Keratinocyte (primary cell): ENCODE data around the gene GSTCD. TPM values are rescaled to one million over a fixed set of nuclear protein-coding genes. Genes with fewer than 3 reads are reported as not detected.

Source experiments
- DNase-seq: peaks from one replicate; pipeline ENCODE4 v3.0.0-alpha.2; 2011; ENCODE audit warnings: low read depth, missing footprints, low spot score
- FAIRE-seq: peaks from 2 replicates; lab custom pipeline; 2011; peaks lifted over from hg19 to GRCh38; lab: Jason Lieb, UNC
- H2AFZ ChIP-seq: 2 replicates; pipeline ENCODE4 v1.6.0; 2012; ENCODE audit warnings: low read length, control low read depth, inconsistent platforms; ENCODE audit not compliant: control insufficient read depth
- H3K27ac ChIP-seq: 2 replicates; pipeline ENCODE4 v1.5.1; 2011; ENCODE audit warnings: low read length; ENCODE audit not compliant: control insufficient read depth, insufficient read depth
- H3K27me3 ChIP-seq: 3 replicates; pipeline ENCODE4 v1.6.0; 2011; ENCODE audit warnings: low read length; ENCODE audit not compliant: control insufficient read depth, insufficient read depth; ENCODE audit errors: extremely low read depth
- H3K36me3 ChIP-seq, 2 experiments: 2 replicates in 1 of 2; 3 replicates in 1 of 2; pipeline ENCODE4 v1.5.1; 2011; ENCODE audit warnings: low read length in 2 of 2, mild to moderate bottlenecking in 1 of 2; ENCODE audit not compliant: control insufficient read depth in 2 of 2, insufficient read depth in 2 of 2; ENCODE audit errors: extremely low read depth in 1 of 2
- H3K4me1 ChIP-seq: 3 replicates; pipeline ENCODE4 v1.5.1; 2011; ENCODE audit warnings: low read length; ENCODE audit not compliant: control insufficient read depth, insufficient read depth; ENCODE audit errors: extremely low read depth
- H3K4me2 ChIP-seq: 3 replicates; pipeline ENCODE4 v1.6.0; 2011; ENCODE audit warnings: low read depth, low read length; ENCODE audit not compliant: control insufficient read depth, insufficient read depth; ENCODE audit errors: extremely low read depth
- H3K4me3 ChIP-seq, 3 experiments: fragments of 200-600 bp in 1 of 3; sonication (generic) in 1 of 3; 2 replicates in 2 of 3; 3 replicates in 1 of 3; pipeline ENCODE4 v1.5.1; 2011 to 2016; ENCODE audit warnings: low read length in 3 of 3, mild to moderate bottlenecking in 3 of 3, control low read depth in 2 of 3, inconsistent platforms in 1 of 3, low read depth in 1 of 3, mixed read lengths in 1 of 3, mixed run types in 1 of 3, moderate library complexity in 1 of 3; ENCODE audit not compliant: control insufficient read depth in 2 of 3, insufficient read depth in 2 of 3; ENCODE audit errors: extremely low read depth in 1 of 3
- H3K79me2 ChIP-seq: 2 replicates; pipeline ENCODE4 v1.6.0; 2012; ENCODE audit warnings: low read length; ENCODE audit not compliant: control insufficient read depth, insufficient read depth
- H3K9ac ChIP-seq: 3 replicates; pipeline ENCODE4 v1.6.0; 2011; ENCODE audit warnings: low read length; ENCODE audit not compliant: control insufficient read depth, insufficient read depth; ENCODE audit errors: extremely low read depth
- H3K9me1 ChIP-seq: 3 replicates; pipeline ENCODE4 v1.6.0; 2011; ENCODE audit warnings: low read length; ENCODE audit not compliant: control insufficient read depth, insufficient read depth; ENCODE audit errors: extremely low read depth
- H3K9me3 ChIP-seq: 2 replicates; pipeline ENCODE4 v1.5.1; 2012; ENCODE audit warnings: low read depth, low read length; ENCODE audit not compliant: control insufficient read depth
- H4K20me1 ChIP-seq: 3 replicates; pipeline ENCODE4 v1.6.0; 2011; ENCODE audit warnings: low read length; ENCODE audit not compliant: control insufficient read depth, insufficient read depth; ENCODE audit errors: extremely low read depth
- EZH2 ChIP-seq: IDR thresholded peaks from one replicate; pipeline ENCODE4 v1.6.1; 2012; ENCODE audit warnings: inconsistent platforms, mild to moderate bottlenecking, low read length, moderate library complexity
- dilution Hi-C: fragments of 300-500 bp; cut with MboI; formaldehyde crosslinking; loops from one replicate; pipeline ENCODE4 v1.7.0; 2020; ENCODE audit warnings: low sequenced_read_pairs; ENCODE audit not compliant: extremely low pct_ligation_motif_present
- polyA plus RNA-seq, 5 experiments: library from polyadenylated mRNA; depleted of rRNA in 3 of 5; stranded (reverse) in 3 of 5; stranded (forward) in 1 of 5; unstranded in 1 of 5; fragments of >200 nt; gene quantifications; 1 replicate in 1 of 5; 2 replicates in 3 of 5; 3 replicates in 1 of 5; pipeline versions ENCODE4 v1.2.1 to v1.2.3, GENCODE V29; 2011 to 2012; ENCODE audit warnings: missing spikeins in 2 of 5, low read depth in 1 of 5, low replicate concordance in 1 of 5
- TF ChIP-seq, protein P1 (sequence below), 3 experiments: IDR thresholded peaks in 1 of 3; conservative IDR thresholded peaks in 1 of 3; optimal IDR thresholded peaks in 1 of 3; 2 replicates in 2 of 3; 3 replicates in 1 of 3; pipeline versions ENCODE3 to v1.5.1; 2011; ENCODE audit warnings: low read length in 3 of 3, mild to moderate bottlenecking in 3 of 3, moderate library complexity in 2 of 3, control low read depth in 1 of 3, inconsistent platforms in 1 of 3; ENCODE audit not compliant: insufficient read depth in 2 of 3; ENCODE audit errors: extremely low read depth in 1 of 3

The GSTCD gene
- polyA plus RNA-seq, 1 donor (not counting 4 experiments of a cell fraction or from before 2014, with no cell fraction given) = 23.2 TPM

DNA sequence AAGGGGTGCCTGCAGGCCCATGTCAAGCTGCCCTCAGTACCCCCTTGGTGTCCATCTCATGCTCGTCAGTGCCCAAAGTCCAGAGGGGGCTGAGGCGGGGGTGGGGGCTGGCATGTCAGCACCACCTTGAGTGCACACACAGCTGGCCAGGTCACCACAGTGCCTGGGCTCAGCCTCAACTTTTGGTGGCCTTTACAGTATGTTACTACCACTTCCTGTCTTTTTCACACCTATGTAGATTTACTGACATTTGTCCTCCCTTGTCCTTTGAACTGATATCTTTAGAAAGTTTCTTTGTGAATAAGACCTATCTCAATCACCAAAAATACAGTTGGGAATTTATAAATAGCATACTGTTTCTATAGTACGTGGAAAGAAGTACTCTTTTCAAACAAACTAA is 128.0 kb downstream of the GSTCD start:
- TF ChIP-seq EZH2 = no peak
- TF ChIP-seq, protein P1, sequence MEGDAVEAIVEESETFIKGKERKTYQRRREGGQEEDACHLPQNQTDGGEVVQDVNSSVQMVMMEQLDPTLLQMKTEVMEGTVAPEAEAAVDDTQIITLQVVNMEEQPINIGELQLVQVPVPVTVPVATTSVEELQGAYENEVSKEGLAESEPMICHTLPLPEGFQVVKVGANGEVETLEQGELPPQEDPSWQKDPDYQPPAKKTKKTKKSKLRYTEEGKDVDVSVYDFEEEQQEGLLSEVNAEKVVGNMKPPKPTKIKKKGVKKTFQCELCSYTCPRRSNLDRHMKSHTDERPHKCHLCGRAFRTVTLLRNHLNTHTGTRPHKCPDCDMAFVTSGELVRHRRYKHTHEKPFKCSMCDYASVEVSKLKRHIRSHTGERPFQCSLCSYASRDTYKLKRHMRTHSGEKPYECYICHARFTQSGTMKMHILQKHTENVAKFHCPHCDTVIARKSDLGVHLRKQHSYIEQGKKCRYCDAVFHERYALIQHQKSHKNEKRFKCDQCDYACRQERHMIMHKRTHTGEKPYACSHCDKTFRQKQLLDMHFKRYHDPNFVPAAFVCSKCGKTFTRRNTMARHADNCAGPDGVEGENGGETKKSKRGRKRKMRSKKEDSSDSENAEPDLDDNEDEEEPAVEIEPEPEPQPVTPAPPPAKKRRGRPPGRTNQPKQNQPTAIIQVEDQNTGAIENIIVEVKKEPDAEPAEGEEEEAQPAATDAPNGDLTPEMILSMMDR (optimal IDR thresholded peaks at IDR 0.05 in 1 of 3, IDR thresholded peaks at IDR 0.05 in 1 of 3, conservative IDR thresholded peaks at IDR 0.05 in 1 of 3; ENCODE audit: extremely low read depth in 1 of 3, insufficient read depth in 2 of 3, low read length in 3 of 3) = no peak
- H3K79me2 ChIP-seq = no peaks in the 10 kb centered on the region
- no peaks in the 10 kb centered on the region for H3K27me3 ChIP-seq
- no peak for FAIRE-seq
- no peaks in the 10 kb centered on the region for H3K9me3 ChIP-seq
- DNase-seq = no peak
- H3K9ac ChIP-seq = no peak overlapping the region
- H3K4me2 ChIP-seq = no peak overlapping the region
- H4K20me1 ChIP-seq = no peaks in the 10 kb centered on the region
- dilution Hi-C loops = no loop called here
- no peaks in the 10 kb centered on the region for H3K4me1 ChIP-seq
- H3K9me1 ChIP-seq = no peaks in the 10 kb centered on the region
- H3K36me3 ChIP-seq = peaks cover 0 to 5% of the 10 kb centered on the region in 2 experiments
- no peak overlapping the region for H2AFZ ChIP-seq
- no peak overlapping the region for H3K27ac ChIP-seq
- H3K4me3 ChIP-seq = no peak overlapping the region

DNA sequence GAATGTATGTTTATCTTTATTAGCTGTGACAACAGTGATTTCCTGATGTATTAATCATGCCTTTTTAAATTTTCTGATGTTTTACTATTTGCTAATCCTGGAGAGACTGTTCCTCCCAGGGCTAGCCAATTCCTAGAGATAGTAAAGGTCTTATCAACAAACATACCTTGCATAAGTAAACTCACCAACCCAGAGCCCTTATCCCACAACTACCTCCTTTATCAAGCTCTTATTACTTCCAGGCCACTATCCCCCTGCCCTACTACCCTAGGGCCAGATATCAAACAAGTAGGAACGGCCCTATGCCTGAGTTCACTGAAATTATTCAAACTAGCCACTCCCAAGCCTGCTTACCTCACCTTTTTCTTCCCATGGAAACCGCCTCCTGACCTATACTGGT is 128.5 kb downstream of the GSTCD start:
- H3K79me2 ChIP-seq = no peaks in the 10 kb centered on the region
- TF ChIP-seq, protein P1 (optimal IDR thresholded peaks at IDR 0.05 in 1 of 3, IDR thresholded peaks at IDR 0.05 in 1 of 3, conservative IDR thresholded peaks at IDR 0.05 in 1 of 3; ENCODE audit: extremely low read depth in 1 of 3, insufficient read depth in 2 of 3, low read length in 3 of 3) = no peak
- no peak for TF ChIP-seq EZH2
- no peaks in the 10 kb centered on the region for H3K4me1 ChIP-seq
- dilution Hi-C loops = no loop called here
- H3K9me3 ChIP-seq = no peaks in the 10 kb centered on the region
- H3K27me3 ChIP-seq = no peaks in the 10 kb centered on the region
- H3K9me1 ChIP-seq = no peaks in the 10 kb centered on the region
- no peak overlapping the region for H3K9ac ChIP-seq
- DNase-seq = no peak
- no peak overlapping the region for H3K4me3 ChIP-seq
- peaks cover 0 to 5% of the 10 kb centered on the region in 2 experiments for H3K36me3 ChIP-seq
- no peak overlapping the region for H3K4me2 ChIP-seq
- H2AFZ ChIP-seq = no peak overlapping the region
- H4K20me1 ChIP-seq = no peaks in the 10 kb centered on the region
- no peak for FAIRE-seq
- no peak overlapping the region for H3K27ac ChIP-seq
